Measurements from ENCODE around the gene NPR2. TPM values are rescaled to one million over a fixed set of nuclear protein-coding genes. Genes with fewer than 3 reads are reported as not detected.

NPR2 gene
- total RNA-seq, 4 donors from 2014 or later, result 22.0 to 35.9 (median 29.7) TPM

DNA sequence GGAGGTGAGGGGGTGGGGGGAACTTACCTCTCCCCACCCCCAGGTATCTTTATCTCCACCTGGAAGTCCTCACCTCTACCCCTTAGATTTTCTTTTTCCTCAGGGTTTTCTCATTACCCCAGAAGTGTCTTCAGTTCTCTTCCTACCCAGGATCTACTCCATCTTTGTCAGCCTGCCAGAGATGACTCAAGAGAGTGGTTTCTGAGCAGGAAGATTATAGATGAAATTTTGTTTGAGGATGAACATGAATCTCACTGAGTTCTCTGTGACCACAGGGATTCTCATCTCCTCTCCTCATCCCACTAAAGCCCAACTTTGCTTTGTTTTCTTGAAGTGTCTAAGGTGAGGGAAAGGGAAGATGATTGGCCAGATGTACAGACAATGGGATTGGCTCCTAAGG lies 28.7 kb downstream of the NPR2 start:
- TF ChIP-seq, protein P1, sequence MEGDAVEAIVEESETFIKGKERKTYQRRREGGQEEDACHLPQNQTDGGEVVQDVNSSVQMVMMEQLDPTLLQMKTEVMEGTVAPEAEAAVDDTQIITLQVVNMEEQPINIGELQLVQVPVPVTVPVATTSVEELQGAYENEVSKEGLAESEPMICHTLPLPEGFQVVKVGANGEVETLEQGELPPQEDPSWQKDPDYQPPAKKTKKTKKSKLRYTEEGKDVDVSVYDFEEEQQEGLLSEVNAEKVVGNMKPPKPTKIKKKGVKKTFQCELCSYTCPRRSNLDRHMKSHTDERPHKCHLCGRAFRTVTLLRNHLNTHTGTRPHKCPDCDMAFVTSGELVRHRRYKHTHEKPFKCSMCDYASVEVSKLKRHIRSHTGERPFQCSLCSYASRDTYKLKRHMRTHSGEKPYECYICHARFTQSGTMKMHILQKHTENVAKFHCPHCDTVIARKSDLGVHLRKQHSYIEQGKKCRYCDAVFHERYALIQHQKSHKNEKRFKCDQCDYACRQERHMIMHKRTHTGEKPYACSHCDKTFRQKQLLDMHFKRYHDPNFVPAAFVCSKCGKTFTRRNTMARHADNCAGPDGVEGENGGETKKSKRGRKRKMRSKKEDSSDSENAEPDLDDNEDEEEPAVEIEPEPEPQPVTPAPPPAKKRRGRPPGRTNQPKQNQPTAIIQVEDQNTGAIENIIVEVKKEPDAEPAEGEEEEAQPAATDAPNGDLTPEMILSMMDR (IDR thresholded peaks at IDR 0.05), result no peak
- TF ChIP-seq EP300 (IDR thresholded peaks at IDR 0.05) (no peak), POLR2A (IDR thresholded peaks at IDR 0.05; ENCODE audit: low read depth) (no peak), POLR2AphosphoS5 (IDR thresholded peaks at IDR 0.05) (no peak)
- H3K9me3 ChIP-seq, result no peaks in the 10 kb centered on the region
- DNase-seq (ENCODE audit: extremely low spot score), result no peak
- no peak overlapping the region for H3K27ac ChIP-seq (replicated peaks in 1 of 4)
- intact Hi-C loops (cut with DNase I), result no loop called here
- no peaks in the 10 kb centered on the region for H3K27me3 ChIP-seq
- no peak overlapping the region for H3K4me3 ChIP-seq
- peaks cover 0 to 9% (median 5%) of the 10 kb centered on the region in 4 donors for H3K4me1 ChIP-seq
- H3K36me3 ChIP-seq, result no peaks in the 10 kb centered on the region

DNA sequence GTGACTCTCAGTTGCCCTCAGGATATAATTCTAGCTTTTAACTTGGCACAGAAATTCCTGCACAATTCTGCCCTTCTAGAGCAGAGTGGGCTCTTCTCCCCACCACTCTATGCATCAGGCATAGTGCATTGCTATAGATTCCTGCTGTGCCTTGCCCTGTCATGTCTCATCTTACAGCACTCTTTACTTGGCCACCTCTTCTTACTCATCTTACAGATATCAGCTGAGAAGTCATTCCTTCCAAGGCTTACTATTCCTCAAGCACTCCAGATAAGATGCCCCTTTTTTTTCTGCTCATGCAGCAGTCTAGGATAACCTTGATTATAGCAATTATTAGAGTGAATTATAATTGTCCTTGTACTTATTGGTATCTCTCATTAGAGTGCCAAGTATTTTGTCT lies 31.5 kb downstream of the NPR2 start:
- no peaks in the 10 kb centered on the region for H3K36me3 ChIP-seq
- H3K9me3 ChIP-seq, result no peaks in the 10 kb centered on the region
- H3K4me1 ChIP-seq, result peaks cover 0 to 14% (median 8%) of the 10 kb centered on the region in 4 donors
- intact Hi-C loops (cut with DNase I), result no loop called here
- DNase-seq (ENCODE audit: extremely low spot score), result no peak
- no peak for TF ChIP-seq EP300 (IDR thresholded peaks at IDR 0.05)
- no peak for TF ChIP-seq POLR2A (IDR thresholded peaks at IDR 0.05; ENCODE audit: low read depth)
- TF ChIP-seq, protein P1 (IDR thresholded peaks at IDR 0.05), result no peak
- no peak for TF ChIP-seq POLR2AphosphoS5 (IDR thresholded peaks at IDR 0.05)
- H3K4me3 ChIP-seq, result no peak overlapping the region
- H3K27ac ChIP-seq (replicated peaks in 1 of 4), result no peak overlapping the region
- H3K27me3 ChIP-seq, result no peaks in the 10 kb centered on the region

DNA sequence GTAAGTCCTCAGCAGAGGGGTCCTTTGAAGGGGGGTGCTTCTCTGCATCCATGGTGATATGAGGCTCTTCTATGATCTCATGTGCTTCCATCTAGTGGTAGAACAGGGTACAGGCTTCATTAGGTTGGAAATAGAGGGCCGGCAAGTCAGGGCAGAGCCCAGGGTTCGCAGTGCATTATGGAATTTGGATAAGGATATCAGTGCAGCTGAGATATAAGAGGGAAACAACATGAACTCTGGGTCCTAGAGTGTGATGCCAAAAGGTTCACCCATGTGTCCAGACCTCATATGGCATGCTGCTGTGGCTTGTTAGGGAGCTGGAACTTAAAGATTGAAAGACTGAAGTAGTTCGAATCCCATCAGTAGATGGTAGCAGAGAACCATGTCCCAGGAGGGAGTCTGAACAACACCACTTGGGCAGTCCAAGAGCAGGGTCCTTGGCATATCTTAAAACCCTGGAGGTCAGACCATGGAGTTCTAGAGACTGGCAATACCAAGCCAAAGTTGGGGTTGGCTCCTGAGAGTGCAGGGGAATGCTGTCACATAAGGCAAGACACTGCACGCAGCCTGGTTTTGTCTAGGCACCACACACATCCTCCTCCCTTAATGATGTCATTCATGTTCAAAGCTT lies 34.8 kb downstream of the NPR2 start:
- TF ChIP-seq POLR2A (IDR thresholded peaks at IDR 0.05; ENCODE audit: low read depth) (no peak), EP300 (IDR thresholded peaks at IDR 0.05) (no peak), POLR2AphosphoS5 (IDR thresholded peaks at IDR 0.05) (peak in 1 of 2 donors; percentile 22)
- TF ChIP-seq, protein P1 (IDR thresholded peaks at IDR 0.05), result peak; percentile 77 to 86 (median 86)
- Histone ChIP-seq H3K4me3 (no peak overlapping the region), H3K4me1 (peaks cover 20 to 42% (median 32%) of the 10 kb centered on the region in 4 donors), H3K27me3 (no peaks in the 10 kb centered on the region), H3K36me3 (no peaks in the 10 kb centered on the region), H3K9me3 (no peaks in the 10 kb centered on the region), H3K27ac (replicated peaks in 1 of 4) (no peak overlapping the region)
- intact Hi-C loops (cut with DNase I), result loop anchor here (2.0 kb wide), 2 partner anchors 35 to 57 kb away; partner anchors contain the start of gene NPR2
- DNase-seq (ENCODE audit: extremely low spot score), result no peak
- 44% methylated on average over 4 of the region's 4 CpGs for WGBS

DNA sequence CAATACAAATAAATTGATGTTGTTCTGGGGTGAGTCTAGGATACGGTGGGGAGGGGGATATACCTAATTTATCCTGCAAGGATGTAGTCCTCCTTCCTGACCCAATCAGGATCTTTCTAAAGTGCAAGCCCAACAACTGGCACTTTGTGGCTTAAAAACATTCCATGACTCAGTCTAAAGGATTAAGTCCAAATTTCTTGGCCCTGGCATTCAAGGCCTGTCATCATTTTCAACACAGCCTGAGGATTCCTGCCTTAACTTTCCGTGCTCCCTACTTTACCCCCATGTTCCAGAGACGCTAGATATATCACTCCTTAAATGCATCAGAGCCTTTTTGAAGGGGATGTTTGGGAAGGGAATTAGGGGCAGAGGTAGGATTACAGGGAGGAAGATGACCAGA lies 36.1 kb downstream of the NPR2 start:
- Histone ChIP-seq H3K27ac (replicated peaks in 1 of 4) (peak overlapping the region; percentile 35 to 85 (median 48)), H3K27me3 (no peaks in the 10 kb centered on the region), H3K4me3 (no peak overlapping the region), H3K36me3 (no peaks in the 10 kb centered on the region), H3K4me1 (peaks cover 20 to 53% (median 42%) of the 10 kb centered on the region in 4 donors), H3K9me3 (no peaks in the 10 kb centered on the region)
- intact Hi-C loops (cut with DNase I), result loop anchor here (2.0 kb wide), 2 partner anchors 37 to 55 kb away; partner anchors contain the start of gene NPR2
- 65% methylated on average over 3 of the region's 3 CpGs for WGBS
- peak in 1 of 2 donors; percentile 46 for TF ChIP-seq POLR2AphosphoS5 (IDR thresholded peaks at IDR 0.05)
- no peak for TF ChIP-seq EP300 (IDR thresholded peaks at IDR 0.05)
- no peak for DNase-seq (ENCODE audit: extremely low spot score)

DNA sequence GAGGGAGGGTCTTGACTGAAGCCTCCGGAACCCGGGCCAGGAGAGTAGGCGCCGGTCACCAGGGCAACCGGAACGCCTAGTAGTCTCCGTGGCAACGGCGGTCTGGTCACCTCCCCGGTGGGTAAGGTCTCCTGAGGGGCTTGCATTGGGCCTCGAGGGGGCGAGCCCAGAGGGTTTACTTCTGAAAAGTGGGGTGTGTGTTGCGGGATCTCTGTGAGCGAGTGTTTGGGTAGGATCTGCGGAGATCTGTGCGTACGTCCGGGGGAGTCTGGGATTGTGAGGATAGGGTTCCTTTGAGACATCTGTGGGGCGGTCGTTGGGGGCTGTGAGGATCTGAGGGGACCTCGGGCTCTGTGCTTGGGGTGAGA lies 37.3 kb downstream of the NPR2 start, which contains the start of gene FAM221B:
Gene FAM221B, minus strand, starts transcription at position 17 of the 368 bp plus-strand sequence. CDS start 2,571 bp downstream, outside the sequence.
- Histone ChIP-seq H3K4me1 (peaks cover 28 to 65% (median 49%) of the 10 kb centered on the region in 4 donors), H3K27me3 (no peaks in the 10 kb centered on the region), H3K4me3 (peak within 1 kb of the TSS; percentile 66 to 91 (median 80)), H3K27ac (replicated peaks in 1 of 4) (peak within 1 kb of the TSS; percentile 85 to 98 (median 96)), H3K36me3 (no peaks in the 10 kb centered on the region), H3K9me3 (no peaks in the 10 kb centered on the region)
- no peak for DNase-seq (ENCODE audit: extremely low spot score)
- TF ChIP-seq, protein P1 (IDR thresholded peaks at IDR 0.05), result no peak
- TF ChIP-seq POLR2A (IDR thresholded peaks at IDR 0.05; ENCODE audit: low read depth) (no peak), POLR2AphosphoS5 (IDR thresholded peaks at IDR 0.05) (no peak), EP300 (IDR thresholded peaks at IDR 0.05) (no peak)
- 1% methylated on average over 9 of the region's 21 CpGs for WGBS
- intact Hi-C loops (cut with DNase I), result no loop called here
